HUES48 (cell line): Measurements from ENCODE around the gene FAM43B.

ENCODE experiments used
- H3K27ac ChIP-seq: one replicate; pipeline ENCODE4 v1.7.0; 2013; ENCODE audit warnings: low read depth, low read length, inconsistent platforms
- H3K27me3 ChIP-seq: 2 replicates; pipeline ENCODE4 v1.6.1; 2013; ENCODE audit warnings: mild to moderate bottlenecking, low read length; ENCODE audit not compliant: control insufficient read depth, insufficient read depth
- H3K36me3 ChIP-seq: 2 replicates; pipeline ENCODE4 v1.6.1; 2013; ENCODE audit warnings: low read length; ENCODE audit not compliant: control insufficient read depth, insufficient read depth
- H3K4me1 ChIP-seq: 2 replicates; pipeline ENCODE4 v1.6.1; 2013; ENCODE audit warnings: mild to moderate bottlenecking, low read length; ENCODE audit not compliant: control insufficient read depth, insufficient read depth
- H3K4me3 ChIP-seq: 2 replicates; pipeline ENCODE4 v1.5.1; 2013; ENCODE audit warnings: mild to moderate bottlenecking, low read depth, low read length
- H3K9ac ChIP-seq: 2 replicates; pipeline ENCODE4 v1.6.1; 2013; ENCODE audit warnings: mild to moderate bottlenecking, low read depth, low read length, moderate library complexity
- H3K9me3 ChIP-seq: 2 replicates; pipeline ENCODE4 v1.6.1; 2013; ENCODE audit warnings: low read length; ENCODE audit not compliant: control insufficient read depth, insufficient read depth

Gene FAM43B

DNA sequence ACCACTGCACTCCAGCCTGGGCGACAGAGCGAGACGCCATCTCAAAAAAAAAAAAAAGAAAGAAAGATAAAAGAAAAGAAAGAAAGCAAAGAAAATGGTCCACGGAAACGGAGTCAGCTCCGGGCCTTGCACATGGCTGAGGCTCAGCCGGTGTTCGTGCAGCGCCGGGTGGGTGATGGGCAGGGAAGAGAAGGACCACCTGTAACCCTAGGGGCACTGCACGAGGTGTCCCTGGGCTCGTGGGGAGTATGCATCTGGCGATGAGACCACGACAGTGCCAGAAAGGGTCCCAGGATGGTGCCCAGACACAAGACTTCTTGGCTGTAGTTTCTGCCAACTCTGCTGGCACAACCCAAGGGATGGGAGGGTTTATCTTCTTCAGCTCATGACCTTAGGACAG is 42.4 kb downstream of the FAM43B start:
- no peaks in the 10 kb centered on the region for H3K4me1 ChIP-seq
- no peak overlapping the region for H3K9ac ChIP-seq
- H3K36me3 ChIP-seq, result no peaks in the 10 kb centered on the region
- H3K9me3 ChIP-seq, result no peaks in the 10 kb centered on the region
- H3K27ac ChIP-seq, result no peak overlapping the region
- no peak overlapping the region for H3K4me3 ChIP-seq
- no peaks in the 10 kb centered on the region for H3K27me3 ChIP-seq

DNA sequence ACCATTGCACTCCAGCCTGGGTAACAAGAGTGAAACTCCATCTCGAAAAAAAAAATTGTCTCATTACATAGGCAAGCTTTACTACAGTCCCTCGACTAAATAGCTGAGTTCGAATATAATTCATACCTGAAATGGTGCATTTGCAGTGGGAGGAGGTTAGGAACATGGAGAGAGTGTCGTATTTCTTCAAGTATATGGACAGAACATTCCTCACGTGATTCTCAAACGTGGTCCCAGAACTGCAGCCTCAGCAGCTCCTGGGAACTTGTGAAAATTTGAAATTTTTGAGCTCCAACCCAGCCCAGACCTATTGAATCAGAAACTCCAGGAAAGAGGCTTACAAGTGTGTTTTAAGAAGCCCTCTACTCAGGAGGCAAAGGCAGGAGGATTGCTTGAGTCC is 43.7 kb downstream of the FAM43B start:
- H3K9me3 ChIP-seq, result no peaks in the 10 kb centered on the region
- H3K4me3 ChIP-seq, result no peak overlapping the region
- H3K27me3 ChIP-seq, result no peaks in the 10 kb centered on the region
- H3K4me1 ChIP-seq, result no peaks in the 10 kb centered on the region
- no peak overlapping the region for H3K27ac ChIP-seq
- H3K9ac ChIP-seq, result no peak overlapping the region
- H3K36me3 ChIP-seq, result no peaks in the 10 kb centered on the region

DNA sequence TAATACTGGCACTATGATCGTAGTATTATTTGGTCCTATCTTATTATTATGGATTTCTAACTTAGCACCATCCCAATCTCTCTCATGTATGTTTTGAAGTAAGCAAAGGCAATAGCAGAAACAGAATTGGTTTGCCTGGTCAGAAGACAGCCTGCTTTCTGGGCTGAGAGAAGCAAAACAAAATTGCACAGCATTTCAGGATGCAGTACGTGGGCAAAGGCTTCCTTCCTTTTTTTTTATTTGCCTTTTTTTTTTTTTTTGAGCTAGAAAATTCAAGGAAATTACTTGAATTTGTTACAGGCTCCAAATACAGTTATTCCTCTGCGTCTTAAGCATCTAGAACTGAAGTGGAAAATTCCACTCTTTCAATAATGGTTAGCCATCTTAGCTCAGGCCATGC is 45.3 kb downstream of the FAM43B start:
- no peaks in the 10 kb centered on the region for H3K9me3 ChIP-seq
- H3K27ac ChIP-seq, result no peak overlapping the region
- no peak overlapping the region for H3K9ac ChIP-seq
- no peaks in the 10 kb centered on the region for H3K4me1 ChIP-seq
- no peaks in the 10 kb centered on the region for H3K36me3 ChIP-seq
- no peaks in the 10 kb centered on the region for H3K27me3 ChIP-seq
- H3K4me3 ChIP-seq, result no peak overlapping the region

DNA sequence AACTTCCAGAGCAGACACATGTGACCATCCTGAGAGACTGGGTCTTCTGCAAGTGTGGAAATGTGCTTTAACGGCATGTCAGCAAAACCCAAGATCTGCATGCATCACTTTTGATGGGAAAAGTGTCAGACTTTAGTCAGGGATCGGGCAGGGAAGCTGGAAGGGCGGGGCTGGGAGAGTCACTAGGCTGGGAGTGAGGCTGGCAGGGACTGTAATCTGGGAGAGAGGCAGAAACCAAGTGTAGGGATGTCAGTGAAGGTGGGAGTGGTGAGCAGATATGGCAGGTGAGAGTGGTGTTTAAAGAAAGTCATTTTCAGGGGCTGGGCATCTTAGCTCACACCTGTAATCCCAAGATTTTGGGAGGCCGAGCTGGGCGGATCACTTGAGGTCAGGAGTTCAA is 47.8 kb downstream of the FAM43B start:
- H3K9ac ChIP-seq, result no peak overlapping the region
- H3K27ac ChIP-seq, result no peak overlapping the region
- H3K9me3 ChIP-seq, result 0 out of 2 replicates have a peak, but pooled peaks cover 2% of the 10 kb centered on the region
- no peak overlapping the region for H3K4me3 ChIP-seq
- H3K36me3 ChIP-seq, result no peaks in the 10 kb centered on the region
- H3K27me3 ChIP-seq, result no peaks in the 10 kb centered on the region
- H3K4me1 ChIP-seq, result no peaks in the 10 kb centered on the region

DNA sequence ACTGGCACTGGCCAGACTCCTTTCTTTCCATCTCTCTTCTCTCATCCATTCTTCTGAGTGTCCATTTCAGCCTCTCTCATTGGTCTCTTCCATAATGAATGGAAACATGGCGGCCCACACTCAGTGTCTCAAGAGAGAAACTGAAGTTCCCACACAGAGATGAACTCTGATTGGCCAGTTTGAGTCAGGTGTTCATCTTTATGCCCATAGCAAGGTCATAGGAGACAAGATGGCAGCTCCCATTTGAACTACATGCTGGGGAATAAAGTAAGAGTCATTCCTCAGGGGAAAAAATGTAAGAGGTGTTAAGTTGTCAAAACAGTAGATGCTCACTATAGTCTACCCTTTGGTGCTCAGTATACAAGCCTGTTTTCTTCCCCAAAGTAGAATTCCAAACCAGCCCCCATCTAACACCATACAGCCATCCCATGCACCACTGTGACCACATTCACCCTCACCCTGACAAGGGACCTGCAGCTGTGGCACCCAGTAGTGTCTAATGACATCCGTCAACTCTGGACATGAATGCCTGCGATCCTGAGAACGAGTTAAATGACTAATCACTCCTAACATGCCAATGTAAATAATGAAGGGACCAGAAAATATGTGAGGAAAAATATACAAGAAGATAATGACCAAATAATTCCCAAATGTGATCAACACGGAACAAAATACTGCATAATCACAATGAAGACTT is 48.9 kb downstream of the FAM43B start:
- Histone ChIP-seq H3K27ac (no peak overlapping the region), H3K4me1 (no peaks in the 10 kb centered on the region), H3K27me3 (no peaks in the 10 kb centered on the region), H3K9me3 (0 out of 2 replicates have a peak, but pooled peaks cover 2% of the 10 kb centered on the region), H3K36me3 (no peaks in the 10 kb centered on the region), H3K4me3 (no peak overlapping the region), H3K9ac (no peak overlapping the region)

DNA sequence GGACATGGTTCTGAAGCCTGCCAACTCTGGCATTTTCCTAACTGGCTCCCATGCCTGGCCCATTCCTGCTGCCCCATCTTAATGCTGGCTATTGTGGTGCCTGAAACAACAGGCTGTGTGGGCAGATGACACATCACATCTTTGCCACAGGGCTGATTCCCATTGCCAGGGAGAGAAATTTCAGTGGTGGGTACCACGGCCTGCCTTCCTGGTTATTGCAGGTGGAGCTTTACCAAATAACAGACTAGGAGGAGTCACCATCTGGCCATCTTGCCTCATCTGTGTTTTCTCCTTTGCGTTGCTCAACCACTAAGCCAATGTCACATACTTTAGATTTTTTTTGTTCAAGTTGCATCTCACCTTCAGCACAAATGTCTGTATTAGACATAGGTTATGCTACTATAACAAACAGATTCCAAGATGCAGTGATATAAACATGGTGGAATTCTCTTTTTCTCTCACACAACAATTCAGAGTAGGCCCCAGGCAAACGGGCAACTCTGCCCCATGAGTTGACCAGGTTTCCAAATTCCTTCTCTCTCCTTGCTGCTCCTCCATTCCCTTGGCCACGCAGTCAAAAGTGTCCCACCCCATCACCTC is 50.6 kb downstream of the FAM43B start:
- Histone ChIP-seq H3K36me3 (no peaks in the 10 kb centered on the region), H3K27me3 (no peaks in the 10 kb centered on the region), H3K4me1 (no peaks in the 10 kb centered on the region), H3K9ac (no peak overlapping the region), H3K27ac (no peak overlapping the region), H3K9me3 (0 out of 2 replicates have a peak, but pooled peaks cover 2% of the 10 kb centered on the region), H3K4me3 (no peak overlapping the region)

DNA sequence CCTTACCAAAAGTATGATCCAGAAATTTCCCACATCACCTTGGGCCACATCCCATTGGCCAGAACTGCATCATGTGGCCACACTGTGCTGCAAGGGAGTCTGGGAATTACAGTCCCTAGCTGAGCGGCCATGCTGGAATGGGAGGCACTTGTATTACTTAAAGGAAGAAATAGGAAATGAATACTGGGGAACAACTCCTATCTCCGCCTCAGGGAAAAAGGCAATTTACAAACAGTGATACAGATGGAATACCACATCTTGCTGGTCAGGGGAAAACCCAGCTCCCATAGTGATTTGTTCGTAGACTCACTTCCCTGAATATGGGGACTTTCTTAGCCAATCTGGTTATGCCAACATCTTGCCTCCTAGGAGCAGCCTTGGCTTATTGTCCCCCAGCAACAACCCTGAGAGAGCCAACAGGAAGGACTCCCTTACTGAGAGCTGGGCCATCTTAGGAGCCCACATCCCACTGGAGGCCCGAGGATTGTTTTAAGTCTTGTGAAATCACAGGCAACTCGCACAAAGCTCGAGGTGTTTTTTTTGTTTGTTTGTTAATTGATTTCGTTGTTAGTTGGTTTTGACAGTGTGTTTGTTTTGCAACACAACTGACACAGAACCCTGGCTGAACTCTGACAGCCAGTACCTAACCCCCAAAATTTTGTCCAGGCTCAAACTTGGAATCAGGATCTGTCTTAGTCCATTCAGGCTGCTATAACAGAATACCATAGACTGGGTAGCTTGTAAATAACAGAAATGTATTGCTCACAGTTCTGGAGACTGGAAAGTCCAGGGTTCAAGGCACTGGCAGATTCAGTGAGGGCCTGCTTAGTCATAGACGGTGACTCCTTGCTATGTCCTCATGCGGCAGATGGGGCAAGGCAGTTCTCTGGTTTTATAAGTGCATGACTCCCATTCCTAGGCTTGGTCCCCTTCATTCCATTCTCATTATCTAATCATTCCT is 51.4 kb downstream of the FAM43B start:
- Histone ChIP-seq H3K27ac (no peak overlapping the region), H3K9ac (no peak overlapping the region), H3K4me1 (no peaks in the 10 kb centered on the region), H3K36me3 (no peaks in the 10 kb centered on the region), H3K4me3 (no peak overlapping the region), H3K27me3 (no peaks in the 10 kb centered on the region), H3K9me3 (0 out of 2 replicates have a peak, but pooled peaks cover 2% of the 10 kb centered on the region)
